Rectal smooth muscle tissue (tissue), 1 donor: ENCODE results near the gene ZNF791.
"Not testable (repeated sequence)": the region's sequence is repeated elsewhere in the genome, so short reads cannot be mapped to it uniquely, and the experiment has no call there.

Experiments
- H3K27ac ChIP-seq: one replicate; pipeline ENCODE4 v1.7.0; 2013; ENCODE audit warnings: low read depth, low read length, inconsistent platforms
- H3K27me3 ChIP-seq: one replicate; pipeline ENCODE4 v1.7.0; 2013; ENCODE audit warnings: low read length; ENCODE audit not compliant: control insufficient read depth, insufficient read depth
- H3K36me3 ChIP-seq: one replicate; pipeline ENCODE4 v1.7.0; 2013; ENCODE audit warnings: low read length; ENCODE audit not compliant: control insufficient read depth, insufficient read depth
- H3K4me1 ChIP-seq: one replicate; pipeline ENCODE4 v1.7.0; 2013; ENCODE audit warnings: low read length; ENCODE audit not compliant: control insufficient read depth, insufficient read depth
- H3K4me3 ChIP-seq: one replicate; pipeline ENCODE4 v1.7.0; 2013; ENCODE audit warnings: low read length
- H3K9ac ChIP-seq: one replicate; pipeline ENCODE4 v1.7.0; 2013; ENCODE audit warnings: low read length

Gene ZNF791

GRCh38 chr19:12639901-12640613 is 29.3 kb downstream of the ZNF791 start:
- peak overlapping the region; percentile 42 for H3K4me3 ChIP-seq

GRCh38 chr19:12641456-12641855 is 30.7 kb downstream of the ZNF791 start:
- H3K27me3 ChIP-seq = no peaks in the 10 kb centered on the region
- no peak overlapping the region for H3K4me3 ChIP-seq
- H3K36me3 ChIP-seq = no peaks in the 10 kb centered on the region
- H3K27ac ChIP-seq = no peak overlapping the region
- no peak overlapping the region for H3K9ac ChIP-seq
- peaks cover 3% of the 10 kb centered on the region for H3K4me1 ChIP-seq

More at GRCh38 chr19:12639901-12640613, 29.3 kb downstream of the ZNF791 start:
- Histone ChIP-seq H3K9ac (no peak overlapping the region), H3K27ac (no peak overlapping the region), H3K27me3 (no peaks in the 10 kb centered on the region), H3K4me1 (peaks cover 3% of the 10 kb centered on the region), H3K36me3 (no peaks in the 10 kb centered on the region)

GRCh38 chr19:12642506-12642905 is 31.8 kb downstream of the ZNF791 start:
- Histone ChIP-seq H3K4me3 (no peak overlapping the region), H3K36me3 (no peaks in the 10 kb centered on the region), H3K27ac (no peak overlapping the region), H3K4me1 (peaks cover 3% of the 10 kb centered on the region), H3K27me3 (no peaks in the 10 kb centered on the region), H3K9ac (no peak overlapping the region)

- H3K4me1 ChIP-seq, H3K4me3 ChIP-seq, H3K27me3 ChIP-seq, H3K9ac ChIP-seq, H3K27ac ChIP-seq, H3K36me3 ChIP-seq: not testable (repeated sequence)
Measured at GRCh38 chr19:12643716-12644115, 33.0 kb downstream of the ZNF791 start.

- Histone ChIP-seq H3K27me3 (no peaks in the 10 kb centered on the region), H3K4me3 (no peak overlapping the region), H3K9ac (no peak overlapping the region), H3K36me3 (no peaks in the 10 kb centered on the region), H3K4me1 (peaks cover 6% of the 10 kb centered on the region), H3K27ac (no peak overlapping the region)
Measured at GRCh38 chr19:12646551-12646950, 35.8 kb downstream of the ZNF791 start.

GRCh38 chr19:12647047-12647446 is 36.3 kb downstream of the ZNF791 start:
- H3K9ac ChIP-seq = no peak overlapping the region
- no peaks in the 10 kb centered on the region for H3K36me3 ChIP-seq
- H3K27ac ChIP-seq = no peak overlapping the region
- H3K4me3 ChIP-seq = no peak overlapping the region
- peaks cover 6% of the 10 kb centered on the region for H3K4me1 ChIP-seq
- H3K27me3 ChIP-seq = no peaks in the 10 kb centered on the region

- no peak overlapping the region for H3K27ac ChIP-seq
- peaks cover 6% of the 10 kb centered on the region for H3K4me1 ChIP-seq
- H3K9ac ChIP-seq = no peak overlapping the region
- no peaks in the 10 kb centered on the region for H3K27me3 ChIP-seq
- no peaks in the 10 kb centered on the region for H3K36me3 ChIP-seq
- peak overlapping the region; percentile 54 for H3K4me3 ChIP-seq
Measured at GRCh38 chr19:12647490-12648071, 36.9 kb downstream of the ZNF791 start.

GRCh38 chr19:12648088-12648487 is 37.4 kb downstream of the ZNF791 start:
- Histone ChIP-seq H3K4me3 (peak overlapping the region; percentile 54), H3K9ac (no peak overlapping the region)

GRCh38 chr19:12649941-12650340 is 39.2 kb downstream of the ZNF791 start:
- Histone ChIP-seq H3K27me3 (no peaks in the 10 kb centered on the region), H3K36me3 (no peaks in the 10 kb centered on the region), H3K4me1 (peaks cover 6% of the 10 kb centered on the region), H3K27ac (no peak overlapping the region), H3K4me3 (no peak overlapping the region), H3K9ac (no peak overlapping the region)

More at GRCh38 chr19:12648088-12648487, 37.4 kb downstream of the ZNF791 start:
- no peaks in the 10 kb centered on the region for H3K27me3 ChIP-seq
- H3K36me3 ChIP-seq = no peaks in the 10 kb centered on the region
- H3K4me1 ChIP-seq = peaks cover 6% of the 10 kb centered on the region
- H3K27ac ChIP-seq = no peak overlapping the region

GRCh38 chr19:12652219-12652618 is 41.5 kb downstream of the ZNF791 start:
- Histone ChIP-seq H3K9ac (no peak overlapping the region), H3K4me1 (peaks cover 6% of the 10 kb centered on the region), H3K4me3 (no peak overlapping the region), H3K36me3 (peaks cover 13% of the 10 kb centered on the region), H3K27me3 (no peaks in the 10 kb centered on the region), H3K27ac (no peak overlapping the region)

- no peak overlapping the region for H3K4me3 ChIP-seq
- peaks cover 15% of the 10 kb centered on the region for H3K36me3 ChIP-seq
- H3K27me3 ChIP-seq = no peaks in the 10 kb centered on the region
- no peak overlapping the region for H3K27ac ChIP-seq
- H3K4me1 ChIP-seq = no peaks in the 10 kb centered on the region
- H3K9ac ChIP-seq = no peak overlapping the region
Measured at GRCh38 chr19:12655546-12655945, 44.8 kb downstream of the ZNF791 start.

- no peaks in the 10 kb centered on the region for H3K4me1 ChIP-seq
- H3K9ac ChIP-seq = no peak overlapping the region
- H3K36me3 ChIP-seq = peaks cover 18% of the 10 kb centered on the region
- no peak overlapping the region for H3K4me3 ChIP-seq
- no peak overlapping the region for H3K27ac ChIP-seq
- no peaks in the 10 kb centered on the region for H3K27me3 ChIP-seq
Measured at GRCh38 chr19:12656899-12657571, 46.3 kb downstream of the ZNF791 start.
